Activated effector memory CD4-positive, alpha-beta T cell treated with anti-CD3 and anti-CD28 coated beads, Interleukin-2, amount 50 U/mL, for 16 hours (primary cell): Measurements from ENCODE around the gene OR51A7.
"Not testable (repeated sequence)": the region's sequence is repeated elsewhere in the genome, so short reads cannot be mapped to it uniquely, and the experiment has no call there.

Experiments
- DNase-seq: peaks from one replicate; pipeline ENCODE4 v3.0.0-alpha.2; 2020

OR51A7 gene, protein sequence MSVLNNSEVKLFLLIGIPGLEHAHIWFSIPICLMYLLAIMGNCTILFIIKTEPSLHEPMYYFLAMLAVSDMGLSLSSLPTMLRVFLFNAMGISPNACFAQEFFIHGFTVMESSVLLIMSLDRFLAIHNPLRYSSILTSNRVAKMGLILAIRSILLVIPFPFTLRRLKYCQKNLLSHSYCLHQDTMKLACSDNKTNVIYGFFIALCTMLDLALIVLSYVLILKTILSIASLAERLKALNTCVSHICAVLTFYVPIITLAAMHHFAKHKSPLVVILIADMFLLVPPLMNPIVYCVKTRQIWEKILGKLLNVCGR

DNA sequence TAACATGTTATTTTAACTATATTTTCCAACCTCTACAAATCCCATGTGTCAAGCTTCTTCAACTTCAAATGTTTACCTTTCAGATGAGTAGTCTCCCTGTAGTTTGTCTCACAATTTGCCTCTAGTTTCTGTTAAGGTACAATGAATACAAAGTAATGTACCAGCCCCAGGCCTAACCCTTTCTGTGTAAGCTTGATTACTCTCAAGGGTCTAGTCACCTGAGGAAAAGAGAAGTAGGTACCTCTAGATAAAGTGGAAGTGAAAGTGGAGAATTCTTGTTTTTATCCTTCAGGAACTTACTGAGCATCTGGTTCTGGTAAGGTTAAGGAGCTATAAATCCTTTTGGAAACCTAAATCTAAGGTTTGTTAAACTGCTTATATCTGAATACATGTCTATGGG, at the start of gene OR51A7:
Gene OR51A7 (plus strand): TSS at position 300 of the 400 bp plus-strand sequence. CDS start 3,587 bp downstream, outside the sequence.
- no peak for DNase-seq

DNA sequence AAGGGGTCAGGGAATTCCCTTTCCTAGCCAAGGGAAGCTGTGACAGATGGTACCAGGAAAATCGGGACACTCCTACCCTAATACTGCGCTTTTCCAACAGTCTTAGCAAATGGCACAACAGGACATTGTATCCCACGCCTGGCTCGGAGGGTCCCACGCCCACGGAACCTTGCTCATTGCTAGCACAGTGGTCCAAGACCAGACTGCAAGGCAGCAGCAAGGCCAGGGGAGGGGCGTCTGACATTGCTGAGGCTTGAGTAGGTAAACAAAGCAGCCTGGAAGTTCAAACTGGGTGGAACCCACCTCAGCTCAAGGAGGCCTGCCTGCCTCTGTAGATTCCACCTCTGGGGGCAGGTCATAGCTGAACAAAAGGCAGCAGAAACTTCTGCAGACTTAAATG, 49.3 kb upstream of the OR51A7 start:
- DNase-seq: not testable (repeated sequence)

DNA sequence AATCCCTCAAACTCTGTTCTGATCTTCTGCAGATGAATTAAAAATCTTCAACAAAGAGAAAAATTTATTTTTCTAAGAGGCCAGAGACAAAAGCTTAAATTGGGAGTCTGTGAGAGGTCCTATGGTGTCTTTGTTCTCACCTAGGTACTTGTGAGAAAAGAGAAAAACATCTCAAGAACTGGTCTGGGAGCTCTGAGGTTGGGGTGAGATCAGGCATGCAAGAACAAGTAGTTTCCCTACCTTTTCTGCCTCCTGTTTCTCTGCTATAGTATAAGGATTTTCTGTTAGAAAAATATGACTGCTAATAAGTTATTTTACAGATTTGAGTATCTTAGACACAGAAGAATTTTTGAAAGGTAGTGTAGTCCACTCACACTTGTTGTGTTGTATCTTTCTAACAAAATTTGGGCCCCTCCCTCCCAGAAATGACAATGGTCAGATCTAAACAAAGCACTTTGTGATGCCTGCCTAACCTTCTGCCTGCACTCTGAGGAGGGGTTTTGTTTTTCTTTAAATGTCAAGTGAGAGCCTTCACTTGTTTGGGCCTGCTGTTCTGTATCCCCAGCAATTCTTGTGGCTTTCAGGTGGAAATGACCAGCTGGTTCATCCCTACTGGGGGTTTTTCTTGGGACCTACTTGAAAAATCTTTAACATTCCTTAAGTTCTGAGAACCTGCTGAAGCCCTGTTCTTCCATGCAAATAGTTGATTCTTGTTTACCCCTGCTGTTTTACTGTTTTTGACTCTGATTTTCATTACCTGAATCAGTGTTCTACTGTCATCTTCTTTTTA, 40.9 kb upstream of the OR51A7 start:
- DNase-seq: no peak

DNA sequence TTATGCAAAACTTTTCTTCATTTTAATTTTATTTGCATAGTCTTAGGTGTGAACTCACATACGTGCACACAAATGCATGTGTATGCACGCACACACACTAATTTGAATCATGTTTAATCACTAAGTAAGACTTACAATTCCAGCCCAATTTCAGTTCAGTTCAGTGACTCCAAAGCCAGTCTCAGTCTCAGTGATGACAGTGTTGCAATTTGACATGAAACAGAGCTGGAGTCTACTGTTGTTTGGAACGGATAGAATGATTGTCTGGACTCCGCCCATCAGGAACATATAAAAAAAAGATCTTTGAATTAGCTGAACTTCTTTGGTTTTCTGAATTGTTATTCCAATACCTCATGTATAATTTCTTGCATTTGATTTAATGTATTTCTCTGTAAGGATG, 39.7 kb upstream of the OR51A7 start:
- DNase-seq: no peak

DNA sequence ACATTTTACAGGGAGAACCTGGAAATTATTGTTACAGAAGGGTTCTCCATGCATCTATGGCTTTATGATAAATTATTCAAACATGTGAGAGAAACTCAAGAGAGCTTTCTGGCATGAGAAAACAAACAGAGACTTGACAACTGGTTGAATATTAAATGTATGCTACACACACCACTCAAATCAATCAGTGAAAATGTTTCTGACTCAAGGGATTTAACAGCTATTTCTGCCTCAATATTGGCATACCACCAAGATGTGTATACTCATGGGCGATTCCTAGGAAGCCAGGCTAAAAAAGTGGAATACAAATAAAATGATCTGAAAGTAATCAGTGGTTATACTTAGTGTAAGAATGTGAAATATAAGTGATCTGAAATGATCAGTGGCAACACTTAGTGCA, 37.7 kb upstream of the OR51A7 start:
- no peak for DNase-seq

DNA sequence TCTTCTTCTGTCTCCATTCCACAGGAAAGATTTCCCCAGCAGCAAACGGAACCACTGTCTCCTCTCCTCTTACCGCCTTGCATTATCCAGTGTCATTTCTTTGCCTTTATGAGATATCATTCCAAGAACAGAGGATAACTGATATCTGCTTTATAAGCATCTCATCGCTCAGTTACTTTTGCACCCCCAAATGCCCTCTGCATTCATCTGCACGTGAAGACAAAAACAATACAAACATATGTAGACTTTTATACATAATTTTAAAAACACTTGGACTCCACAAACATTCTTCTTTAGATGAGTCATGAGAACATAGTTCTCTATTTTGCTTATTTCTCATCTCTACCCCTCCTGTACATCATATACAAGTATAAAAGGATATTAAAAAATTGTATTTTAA, 22.4 kb upstream of the OR51A7 start:
- DNase-seq: no peak

DNA sequence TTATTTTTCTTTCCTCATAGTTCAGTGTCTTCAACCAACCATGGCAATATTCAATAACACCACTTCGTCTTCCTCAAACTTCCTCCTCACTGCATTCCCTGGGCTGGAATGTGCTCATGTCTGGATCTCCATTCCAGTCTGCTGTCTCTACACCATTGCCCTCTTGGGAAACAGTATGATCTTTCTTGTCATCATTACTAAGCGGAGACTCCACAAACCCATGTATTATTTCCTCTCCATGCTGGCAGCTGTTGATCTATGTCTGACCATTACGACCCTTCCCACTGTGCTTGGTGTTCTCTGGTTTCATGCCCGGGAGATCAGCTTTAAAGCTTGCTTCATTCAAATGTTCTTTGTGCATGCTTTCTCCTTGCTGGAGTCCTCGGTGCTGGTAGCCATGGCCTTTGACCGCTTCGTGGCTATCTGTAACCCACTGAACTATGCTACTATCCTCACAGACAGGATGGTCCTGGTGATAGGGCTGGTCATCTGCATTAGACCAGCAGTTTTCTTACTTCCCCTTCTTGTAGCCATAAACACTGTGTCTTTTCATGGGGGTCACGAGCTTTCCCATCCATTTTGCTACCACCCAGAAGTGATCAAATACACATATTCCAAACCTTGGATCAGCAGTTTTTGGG, 21.6 kb upstream of the OR51A7 start, which contains the start of gene OR51T1:
Gene OR51T1 (plus strand): TSS at position 41 of the 641 bp plus-strand sequence. CDS start 0 bp downstream, at position 41.
- DNase-seq: no peak

DNA sequence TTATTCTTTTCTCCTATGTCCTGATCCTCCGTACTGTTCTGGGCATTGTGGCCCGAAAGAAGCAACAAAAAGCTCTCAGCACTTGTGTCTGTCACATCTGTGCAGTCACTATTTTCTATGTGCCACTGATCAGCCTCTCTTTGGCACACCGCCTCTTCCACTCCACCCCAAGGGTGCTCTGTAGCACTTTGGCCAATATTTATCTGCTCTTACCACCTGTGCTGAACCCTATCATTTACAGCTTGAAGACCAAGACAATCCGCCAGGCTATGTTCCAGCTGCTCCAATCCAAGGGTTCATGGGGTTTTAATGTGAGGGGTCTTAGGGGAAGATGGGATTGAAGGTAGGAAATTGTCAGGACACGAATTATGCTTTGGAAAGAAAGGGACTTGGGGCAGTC, 21.0 kb upstream of the OR51A7 start:
- DNase-seq: no peak

DNA sequence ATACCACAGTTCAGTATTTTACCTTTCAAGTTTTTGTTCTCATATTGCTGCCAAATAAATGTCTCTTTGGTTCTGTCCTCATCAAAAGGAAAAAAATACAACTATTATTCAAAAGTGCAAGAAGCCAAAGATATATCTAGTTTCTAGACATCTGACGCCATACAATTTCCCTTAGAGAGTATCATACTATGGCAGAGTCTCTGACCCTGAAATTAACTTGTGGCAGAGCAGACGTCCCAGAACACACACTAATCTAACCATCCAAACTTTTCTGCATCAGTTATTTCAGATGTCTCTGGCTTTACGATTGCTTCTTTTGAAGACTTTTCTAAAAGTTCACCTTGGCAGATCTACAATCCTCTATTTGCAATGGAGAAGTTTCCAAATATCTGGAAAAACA, 19.2 kb upstream of the OR51A7 start:
- no peak for DNase-seq

DNA sequence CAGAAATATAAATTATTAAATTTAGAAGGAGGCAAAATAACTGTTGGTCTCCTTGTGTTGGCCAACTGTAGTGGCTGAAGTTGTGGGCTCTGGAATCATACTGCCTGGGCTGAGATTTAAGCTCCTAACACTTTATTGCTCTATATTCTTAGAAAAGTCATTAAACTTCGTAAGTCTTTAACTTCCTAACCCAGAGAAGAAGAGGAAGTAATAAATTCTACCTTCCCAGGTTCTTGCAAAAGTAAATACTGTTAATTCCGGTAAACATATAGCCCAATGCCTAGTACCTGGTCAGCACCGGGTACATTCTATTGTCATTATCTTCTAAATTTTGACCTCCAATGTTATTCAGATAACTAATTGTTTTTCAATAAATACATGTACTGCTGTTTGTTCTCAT, 17.4 kb upstream of the OR51A7 start:
- DNase-seq: no peak

DNA sequence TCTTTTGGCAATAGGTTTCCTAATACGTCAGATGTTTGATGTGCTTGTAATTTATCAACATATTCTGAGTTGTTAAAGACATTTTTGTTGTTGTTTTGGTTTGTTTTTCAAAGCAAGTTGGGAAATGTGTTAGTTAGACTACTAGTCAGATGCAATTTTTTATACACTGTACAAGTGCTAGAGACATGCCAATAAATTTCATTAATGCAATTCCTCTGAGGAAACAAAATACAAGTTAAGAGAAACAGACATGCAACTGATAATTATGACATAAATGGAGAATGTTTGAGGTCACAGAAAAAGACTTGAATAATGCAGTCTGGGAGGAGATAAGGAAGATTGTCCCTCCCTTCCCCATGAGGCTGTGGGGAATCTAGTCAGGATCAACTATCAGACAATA, 16.0 kb upstream of the OR51A7 start:
- no peak for DNase-seq

DNA sequence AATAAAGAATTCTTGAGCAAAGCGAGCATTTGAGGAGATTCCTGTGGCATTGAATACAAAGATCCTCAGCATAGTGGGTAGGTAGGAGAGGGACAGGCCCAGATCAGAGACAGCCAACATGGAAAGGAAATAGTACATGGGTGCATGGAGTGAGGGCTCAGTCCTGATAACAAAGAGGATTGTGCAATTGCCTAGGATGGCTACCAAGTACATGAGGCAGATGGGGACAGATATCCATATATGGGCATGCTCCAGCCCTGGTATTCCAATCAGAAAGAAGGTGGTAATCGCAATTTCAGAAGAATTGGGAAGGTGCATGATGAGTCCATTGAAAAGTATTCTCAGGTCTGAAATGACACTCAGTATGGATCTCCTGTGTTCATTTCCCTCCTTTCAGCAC, 13.3 kb upstream of the OR51A7 start:
- no peak for DNase-seq

DNA sequence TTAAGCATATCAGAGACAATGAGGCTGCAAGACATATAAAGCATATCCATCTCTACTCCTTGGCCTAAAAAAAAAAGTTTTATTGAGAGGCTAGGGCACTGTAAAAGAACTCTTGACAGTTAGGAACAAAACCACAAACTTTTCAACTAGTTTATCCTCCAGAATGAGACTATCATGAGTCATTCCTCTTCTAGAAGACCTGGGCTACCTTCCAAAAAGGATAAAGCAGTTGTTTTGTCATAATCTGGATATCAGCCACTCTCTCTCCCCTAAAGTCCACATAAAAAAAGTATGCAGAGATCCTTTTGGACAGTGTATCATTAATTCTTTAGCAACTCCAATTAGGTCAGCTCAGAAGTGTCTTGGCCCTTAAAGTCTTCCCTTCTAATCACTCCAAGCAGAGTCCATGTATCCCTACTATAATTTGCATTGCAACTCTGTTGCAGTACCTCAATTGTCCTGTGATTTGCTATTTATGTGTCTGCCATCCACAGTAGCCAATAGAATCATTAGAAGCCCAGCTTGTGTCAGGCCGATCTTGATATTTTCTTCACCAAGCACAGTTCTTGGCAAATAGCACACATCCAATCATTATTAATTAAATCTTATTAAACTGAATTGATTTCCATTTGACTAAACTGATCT, 11.5 kb upstream of the OR51A7 start:
- DNase-seq: no peak

DNA sequence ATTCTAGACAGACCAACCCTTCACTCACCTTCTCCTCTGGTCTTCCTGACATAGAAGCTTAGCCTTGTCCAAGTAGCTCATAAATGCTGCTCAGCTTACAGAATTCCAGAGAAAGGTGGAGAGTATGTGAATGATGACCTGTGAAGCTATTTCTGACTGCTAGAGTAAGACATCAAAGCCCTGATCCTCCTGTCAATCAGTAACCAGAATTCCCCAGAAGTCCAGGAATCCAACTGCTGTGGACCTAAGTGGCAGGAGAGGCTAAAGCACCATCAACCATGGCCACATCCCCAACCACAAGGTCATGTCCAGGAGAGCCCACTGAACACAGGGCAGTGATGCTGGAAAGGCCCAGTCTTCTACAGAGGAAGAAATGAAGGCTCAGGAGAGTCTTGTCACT, 13.0 kb downstream of the OR51A7 start:
- no peak for DNase-seq

DNA sequence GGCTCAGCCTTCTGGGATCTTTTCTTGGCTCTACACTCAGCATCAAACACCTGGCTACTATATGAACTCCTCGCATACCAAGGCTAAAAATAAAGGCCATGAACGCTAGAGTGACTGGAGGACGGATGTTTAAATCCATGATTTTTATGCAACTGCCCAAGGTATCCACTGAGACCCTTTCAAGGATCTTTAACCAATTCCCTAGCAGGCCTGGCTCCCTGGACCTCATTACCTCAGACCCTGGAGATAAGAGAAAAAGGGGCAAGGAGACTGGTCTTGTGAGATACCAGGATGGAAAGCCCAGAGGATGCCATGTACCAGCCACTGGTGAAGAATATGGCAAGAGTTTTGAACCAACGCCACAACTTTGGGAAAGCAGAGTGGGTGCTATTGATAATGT, 15.7 kb downstream of the OR51A7 start, which contains the start of gene OR51G2:
Gene OR51G2 (minus strand): TSS at position 101 of the 400 bp plus-strand sequence. CDS start 3,687 bp downstream, outside the sequence.
- no peak for DNase-seq

DNA sequence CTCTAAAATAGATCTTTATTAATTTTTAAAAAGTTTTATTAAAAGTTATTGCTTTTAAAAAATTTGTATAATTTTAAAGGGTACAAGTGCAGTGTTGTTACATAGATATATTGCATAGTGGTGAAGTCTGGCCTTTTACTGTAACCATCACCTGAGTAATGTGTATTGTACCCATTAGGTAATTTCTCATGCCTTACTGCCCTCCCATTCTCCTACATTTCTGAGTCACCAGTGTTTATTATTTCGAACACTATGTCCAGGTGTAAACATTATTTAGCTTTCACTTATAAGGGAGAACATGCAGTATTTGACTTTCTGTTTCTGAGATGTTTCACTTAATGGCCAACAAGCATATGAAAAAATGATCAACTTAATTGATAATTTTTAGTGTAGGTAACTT, 18.2 kb downstream of the OR51A7 start:
- DNase-seq: no peak

DNA sequence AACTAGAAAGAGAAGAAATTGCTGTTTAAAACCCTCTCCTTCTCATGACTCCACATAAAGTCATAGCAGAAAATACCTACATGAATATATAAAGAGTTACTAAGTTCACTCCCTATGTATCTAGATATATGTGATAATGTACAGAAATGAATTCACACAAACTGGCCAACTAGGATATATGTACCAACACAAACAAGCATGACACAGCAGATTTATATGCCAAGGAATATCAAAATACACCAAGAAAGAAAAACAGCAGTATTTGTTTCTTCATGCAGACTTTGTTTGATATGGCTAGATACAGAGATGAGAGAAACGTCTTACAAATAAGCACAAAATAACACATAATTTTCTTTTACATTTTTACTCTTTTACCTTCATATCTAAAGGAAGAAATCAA, 18.7 kb downstream of the OR51A7 start:
- no peak for DNase-seq

DNA sequence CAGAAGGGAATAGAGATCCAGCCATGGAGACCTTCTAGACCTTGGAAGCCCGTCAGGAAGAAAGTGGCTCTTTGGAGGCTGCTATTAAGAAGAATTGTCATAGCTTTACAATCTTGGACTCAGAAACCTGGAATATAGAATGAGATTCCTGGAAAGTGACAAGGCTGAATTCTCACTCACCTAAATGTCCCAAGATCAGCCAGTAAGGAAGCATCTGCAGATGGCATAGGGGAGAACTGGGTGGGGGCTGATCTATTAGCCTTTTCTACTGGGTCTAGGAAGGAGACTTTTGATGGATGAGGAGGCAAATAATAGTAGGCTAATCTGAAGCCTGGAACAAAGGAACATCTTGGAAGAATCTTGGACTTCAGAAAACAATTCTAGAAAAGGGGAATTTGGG, 20.7 kb downstream of the OR51A7 start, which contains the start of gene OR51G1:
Gene OR51G1 (minus strand): TSS at position 101 of the 400 bp plus-strand sequence. CDS start 0 bp downstream, at position 101.
- DNase-seq: no peak

DNA sequence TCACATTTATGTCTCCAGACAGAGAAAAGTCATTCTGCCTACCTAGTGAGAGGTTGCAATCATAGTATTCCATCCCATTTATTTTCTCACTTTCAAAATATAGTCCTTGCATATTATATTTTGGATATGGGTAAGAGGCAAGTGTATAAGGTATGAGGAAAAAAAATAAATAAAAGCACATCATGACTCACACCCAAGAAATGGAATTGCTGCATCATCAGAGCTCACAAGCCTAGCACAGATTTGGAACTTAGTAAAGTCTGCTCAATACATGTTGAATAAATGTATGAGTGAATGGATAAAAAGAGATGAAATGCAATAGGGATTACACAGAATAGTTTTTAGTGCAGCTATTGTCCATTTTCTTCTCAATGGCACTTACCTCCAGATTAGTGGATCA, 23.0 kb downstream of the OR51A7 start:
- no peak for DNase-seq

DNA sequence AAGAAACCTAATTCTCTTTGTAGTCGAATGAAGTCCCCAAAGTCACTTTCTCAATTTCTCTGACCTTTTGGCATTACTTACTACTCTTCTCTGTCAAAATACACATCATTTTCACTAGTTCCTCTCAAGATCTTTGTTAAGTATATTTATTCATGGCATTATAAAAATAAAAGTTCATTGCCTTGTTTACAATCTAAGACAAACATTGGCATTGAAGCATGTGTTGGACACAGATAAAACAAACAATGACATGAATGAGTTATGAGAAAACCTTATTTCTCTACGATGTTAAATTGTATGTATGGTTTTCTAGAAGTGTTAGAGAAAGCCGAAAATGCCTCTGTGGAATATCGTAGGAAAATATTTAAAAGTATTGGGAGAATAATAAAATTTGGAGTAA, 29.2 kb downstream of the OR51A7 start:
- no peak for DNase-seq

DNA sequence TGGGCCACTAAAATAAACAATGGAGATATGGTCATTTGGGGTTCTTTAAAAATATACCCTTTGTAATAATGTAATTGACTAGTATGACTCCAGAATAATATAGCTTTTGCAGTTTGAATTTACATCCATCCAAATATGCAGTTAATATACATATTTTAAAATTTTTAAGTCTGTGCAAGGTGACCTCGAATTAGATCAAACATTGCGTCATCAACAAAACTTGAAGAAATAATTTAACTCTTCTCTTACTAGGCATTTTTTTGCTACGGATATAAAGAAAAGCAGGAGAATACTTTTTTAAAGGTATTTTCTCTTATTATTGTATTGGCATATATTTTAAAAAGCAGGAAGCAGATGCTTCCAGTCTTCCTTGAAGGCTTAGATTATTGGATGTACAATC, 33.2 kb downstream of the OR51A7 start:
- no peak for DNase-seq

DNA sequence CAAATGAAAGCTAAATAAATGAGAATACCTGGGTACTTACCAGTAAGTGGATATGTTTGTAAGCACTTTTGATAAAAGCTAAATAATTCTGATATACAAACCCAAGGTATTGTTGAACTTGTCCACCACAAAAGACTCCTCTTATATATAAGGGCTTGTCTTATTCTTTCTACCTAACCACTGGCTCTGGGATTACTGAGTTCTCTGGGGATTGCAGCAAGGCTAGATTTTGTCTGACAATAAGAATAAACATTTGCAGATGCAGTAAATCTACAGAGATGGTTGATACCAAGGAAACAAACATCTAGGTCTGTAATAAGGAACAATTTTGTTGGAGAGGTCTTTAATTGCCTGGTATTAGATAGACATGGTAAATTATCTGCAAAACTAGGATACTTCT, 43.9 kb downstream of the OR51A7 start, which contains the start of gene OR51A4:
Gene OR51A4 (minus strand): TSS at position 101 of the 400 bp plus-strand sequence. CDS start 505 bp downstream, outside the sequence.
- DNase-seq: no peak

DNA sequence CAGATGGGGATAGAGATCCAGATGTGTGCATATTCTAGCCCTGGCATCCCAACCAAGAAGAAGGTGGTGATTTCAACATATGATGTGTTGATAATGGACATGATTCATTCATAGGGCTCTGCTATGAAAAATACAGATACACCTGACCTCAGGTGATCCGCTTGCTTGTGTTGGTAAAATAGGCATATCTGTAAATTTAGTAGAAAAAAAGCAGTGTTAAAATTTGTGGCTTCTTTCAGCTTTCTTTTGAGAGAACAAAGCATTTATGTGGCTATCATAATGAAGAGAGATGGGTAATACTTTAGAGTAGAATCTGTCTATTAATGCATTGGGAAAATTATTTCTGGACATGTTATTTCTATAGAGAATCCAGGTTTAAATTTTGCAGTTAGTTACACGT, 52.0 kb downstream of the OR51A7 start, which contains the start of gene OR51A2:
Gene OR51A2 (minus strand): TSS at position 101 of the 400 bp plus-strand sequence. CDS start 0 bp downstream, at position 101.
- not testable (repeated sequence) for DNase-seq
